Thyroid gland (tissue), 4 donors: ENCODE data around the gene KCP.

Experiments
- CTCF ChIP-seq, 6 experiments: fragments of 200-600 bp in 3 of 6; fragments of 450-650 bp in 3 of 6; sonication (generic) in 3 of 6; IDR thresholded peaks; one replicate each; pipeline ENCODE4 v1.5.1; 2016 to 2019; ENCODE audit warnings: antibody characterized with exemption in 6 of 6, mild to moderate bottlenecking in 2 of 6, inconsistent platforms in 1 of 6, moderate library complexity in 1 of 6
- POLR2A ChIP-seq, 2 donors: fragments of 450-650 bp; IDR thresholded peaks; one replicate each; pipeline ENCODE4 v1.6.1; 2017; ENCODE audit warnings: antibody characterized with exemption in 2 of 2, mild to moderate bottlenecking in 2 of 2, moderate library complexity in 1 of 2

- TF ChIP-seq CTCF (IDR thresholded peaks at IDR 0.05) (no peak), POLR2A (IDR thresholded peaks at IDR 0.05) (no peak)
Observed at GRCh38 chr7:128889121-128889520, 21.4 kb downstream of the KCP start.
